HG02885 (cell line): Measurements from ENCODE around the gene PHTF2.
"Not testable (repeated sequence)": the region's sequence is repeated elsewhere in the genome, so short reads cannot be mapped to it uniquely, and the experiment has no call there.

Experiments used
- ATAC-seq: cut with Tn5 transposase; IDR thresholded peaks from one replicate; pipeline ENCODE4 v1.9.1; 2021; ENCODE audit warnings: mild to moderate bottlenecking; ENCODE audit not compliant: unreplicated experiment, poor library complexity

Gene PHTF2

GRCh38 chr7:77975672-77976480 lies 177.3 kb downstream of the PHTF2 start:
- no peak for ATAC-seq

DNA sequence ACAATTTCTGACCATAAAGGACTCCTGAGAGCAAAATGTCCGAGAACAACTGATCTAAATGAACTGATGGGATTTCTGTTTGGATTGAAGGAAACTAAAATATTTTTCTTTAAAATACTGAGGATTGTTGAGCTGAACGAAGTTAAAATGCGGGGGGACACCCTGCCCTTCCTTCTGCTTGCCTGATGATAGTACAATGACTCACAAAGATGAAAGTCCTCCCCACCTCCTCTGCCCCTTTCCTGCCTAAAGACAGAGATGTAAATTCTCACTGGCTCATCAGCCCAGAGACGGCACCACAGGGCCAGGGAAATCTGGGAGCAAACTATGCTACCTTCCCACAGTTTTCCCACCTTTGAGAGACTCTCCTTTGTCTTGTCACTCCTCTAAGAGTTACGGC lies 180.6 kb downstream of the PHTF2 start:
- ATAC-seq, result no peak

- no peak for ATAC-seq
Observed at GRCh38 chr7:77980087-77980713, 181.6 kb downstream of the PHTF2 start.

- ATAC-seq, result no peak
Observed at GRCh38 chr7:77982926-77983550, 184.5 kb downstream of the PHTF2 start.

- ATAC-seq, result no peak
Observed at GRCh38 chr7:77983973-77984372, 185.4 kb downstream of the PHTF2 start.

DNA sequence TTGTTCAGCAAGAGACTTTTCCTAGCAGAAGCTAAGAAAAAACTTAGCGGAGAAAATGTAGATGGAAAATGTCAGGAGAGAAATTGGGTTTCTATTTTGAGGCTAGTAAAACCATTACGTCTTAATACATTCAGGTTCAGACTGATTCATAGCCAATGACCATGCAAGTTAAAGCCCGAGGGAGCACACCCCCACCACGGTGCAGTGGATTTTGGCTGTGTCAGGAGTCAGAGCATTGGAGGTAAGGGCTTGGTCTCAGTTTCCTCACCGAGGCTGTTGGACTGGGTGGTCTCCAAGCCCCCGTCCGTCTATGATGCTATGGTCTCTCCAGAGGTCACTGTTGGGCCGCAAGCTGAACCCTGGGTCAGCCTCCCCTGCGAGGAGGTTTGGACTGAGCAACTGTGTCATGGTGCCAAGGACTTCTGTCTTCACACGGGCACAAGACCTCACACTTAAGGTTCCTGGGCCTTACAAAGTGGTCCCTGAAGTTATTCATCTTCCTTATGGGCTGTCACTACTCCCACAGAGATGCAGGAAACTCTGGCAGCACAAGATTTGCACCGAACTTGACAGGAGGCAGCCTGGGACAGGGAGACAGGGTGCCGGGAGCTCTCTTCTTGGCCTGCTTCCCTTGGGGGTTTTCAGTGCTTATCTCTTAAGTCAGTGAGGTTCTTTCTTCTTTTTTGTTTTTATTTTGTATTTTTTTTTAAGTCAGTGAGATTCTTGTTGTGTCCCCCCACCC lies 186.8 kb downstream of the PHTF2 start:
- ATAC-seq, result no peak

DNA sequence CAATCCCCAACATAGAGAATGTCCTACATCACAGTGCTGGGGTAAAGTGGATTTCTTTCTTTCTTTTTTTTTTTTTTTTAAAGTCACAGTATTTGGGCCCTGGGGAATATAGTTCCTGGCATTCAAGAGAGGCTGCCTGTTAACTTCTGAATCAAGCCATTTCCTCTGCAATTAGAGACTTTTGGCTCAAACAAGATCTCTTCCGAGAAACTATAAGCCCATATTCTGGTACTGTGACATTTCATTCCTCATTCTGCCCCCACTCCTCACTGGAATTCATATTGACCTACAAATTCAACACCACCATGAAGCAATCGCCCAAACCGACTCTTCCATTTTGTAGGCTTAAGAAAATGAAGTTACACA lies 187.4 kb downstream of the PHTF2 start:
- no peak for ATAC-seq

DNA sequence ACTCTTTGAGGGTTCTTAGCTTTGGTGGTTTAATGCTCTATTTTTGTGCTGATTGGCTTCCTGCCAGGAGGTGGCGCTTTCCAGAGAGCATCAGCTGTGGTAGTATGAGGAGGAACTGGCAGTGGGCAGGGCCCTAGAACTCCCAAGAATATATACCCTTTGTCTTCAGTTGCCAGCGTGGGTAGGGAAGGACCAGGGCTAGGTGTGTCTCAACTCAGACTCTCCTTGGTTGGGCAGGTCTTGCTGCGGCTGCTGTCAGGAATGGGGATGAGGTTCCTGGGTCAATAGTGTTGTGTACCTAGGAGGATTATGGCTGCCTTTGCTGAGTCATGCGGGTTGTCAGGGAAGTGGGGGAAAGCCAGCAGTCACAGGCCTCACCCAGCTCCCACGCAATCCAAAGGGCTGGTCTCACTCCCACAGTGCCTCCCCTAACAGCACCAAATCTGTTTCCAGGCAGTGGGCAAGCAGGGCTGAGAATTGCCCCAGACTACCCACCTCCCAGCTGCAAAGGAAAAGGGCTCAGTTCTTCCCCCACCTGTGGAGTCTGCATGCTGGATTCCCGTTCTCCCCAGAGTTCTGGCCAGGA lies 191.5 kb downstream of the PHTF2 start:
- no peak for ATAC-seq

DNA sequence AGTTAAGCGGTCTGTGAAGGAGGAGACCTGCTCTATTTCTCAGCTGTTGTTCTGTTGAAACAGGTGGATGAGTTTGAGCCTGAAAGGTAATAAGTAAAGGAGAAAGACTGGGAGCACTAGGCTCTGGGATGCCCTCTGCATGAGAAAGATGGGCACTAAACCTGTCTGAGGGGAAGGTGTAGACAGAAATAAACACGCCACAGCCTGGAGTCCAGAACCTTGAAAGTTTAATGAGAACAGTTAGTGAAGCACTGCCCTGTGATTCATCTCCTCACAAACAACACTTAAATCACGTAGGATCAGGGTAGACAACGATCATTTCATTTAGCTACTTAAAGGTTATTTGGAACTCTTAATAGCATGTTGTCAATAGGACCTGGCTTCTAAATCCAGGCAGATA lies 193.1 kb downstream of the PHTF2 start:
- ATAC-seq, result no peak

GRCh38 chr7:77993838-77994237 lies 195.3 kb downstream of the PHTF2 start:
- no peak for ATAC-seq

- ATAC-seq, result no peak
Observed at GRCh38 chr7:77995717-77996116, 197.1 kb downstream of the PHTF2 start.

GRCh38 chr7:77999168-77999567 lies 200.6 kb downstream of the PHTF2 start:
- ATAC-seq, result not testable (repeated sequence)

DNA sequence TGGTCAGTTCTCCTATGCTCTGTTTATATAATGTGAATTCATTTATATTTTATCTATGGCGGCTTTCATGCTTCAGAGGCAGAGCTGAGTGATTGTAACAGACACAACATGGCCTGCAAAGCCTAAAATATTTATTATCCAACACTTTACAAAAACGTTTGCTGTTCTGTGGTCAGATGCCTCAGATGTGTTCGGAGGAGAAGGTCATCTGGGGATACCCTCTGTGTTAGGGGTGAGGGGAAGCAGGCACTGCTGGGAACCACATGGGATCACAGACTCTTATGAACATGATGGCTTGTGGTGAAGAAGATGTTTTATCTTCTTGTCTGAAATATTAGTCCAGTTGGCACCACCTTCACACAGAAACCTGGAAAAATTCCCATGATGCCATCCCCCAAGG lies 203.4 kb downstream of the PHTF2 start:
- ATAC-seq, result no peak

GRCh38 chr7:78002715-78003114 lies 204.1 kb downstream of the PHTF2 start:
- no peak for ATAC-seq

DNA sequence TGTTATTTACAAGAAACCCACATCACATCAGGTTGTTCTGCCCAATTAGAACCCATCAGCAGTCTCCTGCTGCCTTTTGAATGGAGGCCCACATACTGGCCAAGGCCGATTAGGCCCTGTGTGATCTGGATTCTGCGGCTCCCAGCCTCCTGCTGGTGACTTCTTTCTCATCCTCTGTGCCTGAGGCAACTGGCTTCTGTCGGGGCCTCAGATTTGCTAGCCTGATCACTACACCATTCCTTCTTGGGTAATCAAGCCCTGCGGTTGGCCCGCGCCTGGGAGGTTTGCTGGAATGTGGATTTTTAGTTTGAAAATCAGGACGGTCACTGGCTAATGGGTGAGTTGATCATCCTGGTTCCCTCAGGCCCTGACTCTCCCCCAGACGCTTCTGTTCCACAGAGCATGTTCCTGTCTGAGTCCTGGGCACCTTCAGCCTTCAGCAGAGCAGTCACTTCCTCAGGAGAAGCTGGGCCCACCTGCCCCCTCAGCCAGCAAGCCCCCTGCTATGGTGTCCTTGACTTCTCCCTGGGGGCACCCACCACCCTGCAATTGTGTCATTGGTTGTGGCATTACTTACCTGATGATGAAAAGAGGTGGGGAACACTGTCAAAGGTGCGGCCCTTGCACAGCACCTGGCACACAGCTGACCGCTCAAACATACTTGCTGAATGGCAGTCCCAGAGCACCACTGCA lies 207.6 kb downstream of the PHTF2 start:
- no peak for ATAC-seq
